Measurements from ENCODE around the gene GGCT.
"Not testable (repeated sequence)": the region's sequence is repeated elsewhere in the genome, so short reads cannot be mapped to it uniquely, and the experiment has no call there.

GGCT gene

GRCh38 chr7:30515761-30516160, 11.1 kb upstream of the GGCT start:
- DNase-seq (ENCODE audit: low spot score), result no peak

GRCh38 chr7:30514776-30515175, 10.1 kb upstream of the GGCT start:
- DNase-seq (ENCODE audit: low spot score), result no peak

- DNase-seq (ENCODE audit: low spot score), result no peak
These were observed 9.5 kb upstream of the GGCT start for GRCh38 chr7:30514177-30514576.

- no peak for DNase-seq (ENCODE audit: low spot score)
These were observed 9.1 kb upstream of the GGCT start for GRCh38 chr7:30513762-30514161.

- no peak for DNase-seq (ENCODE audit: low spot score)
These were observed 7.5 kb upstream of the GGCT start for GRCh38 chr7:30511973-30512662.

GRCh38 chr7:30511494-30511893, 6.9 kb upstream of the GGCT start:
- DNase-seq (ENCODE audit: low spot score), result no peak

GRCh38 chr7:30510124-30511075, 5.8 kb upstream of the GGCT start:
- DNase-seq (ENCODE audit: low spot score), result peak; percentile 36

- DNase-seq (ENCODE audit: low spot score), result not testable (repeated sequence)
These were observed 4.7 kb upstream of the GGCT start for GRCh38 chr7:30509171-30509857.

GRCh38 chr7:30507346-30507900, 2.8 kb upstream of the GGCT start:
- not testable (repeated sequence) for DNase-seq (ENCODE audit: low spot score)

- no peak for DNase-seq (ENCODE audit: low spot score)
These were observed 607 bp upstream of the GGCT start for GRCh38 chr7:30505174-30505697.

GRCh38 chr7:30503274-30504212, 1.1 kb downstream of the GGCT start:
- no peak for DNase-seq (ENCODE audit: low spot score)

- no peak for DNase-seq (ENCODE audit: low spot score)
These were observed 2.0 kb downstream of the GGCT start for GRCh38 chr7:30502470-30503251.

GRCh38 chr7:30501264-30501663, 3.4 kb downstream of the GGCT start:
- DNase-seq (ENCODE audit: low spot score), result no peak

- no peak for DNase-seq (ENCODE audit: low spot score)
These were observed 11.4 kb downstream of the GGCT start for GRCh38 chr7:30493228-30493627.

- DNase-seq (ENCODE audit: low spot score), result no peak
These were observed 13.2 kb downstream of the GGCT start for GRCh38 chr7:30491417-30491816.

GRCh38 chr7:30487371-30487770, 17.3 kb downstream of the GGCT start:
- DNase-seq (ENCODE audit: low spot score), result no peak

GRCh38 chr7:30485667-30486066, 19.0 kb downstream of the GGCT start:
- DNase-seq (ENCODE audit: low spot score), result no peak

- not testable (repeated sequence) for DNase-seq (ENCODE audit: low spot score)
These were observed 23.2 kb downstream of the GGCT start for GRCh38 chr7:30481416-30481815.

GRCh38 chr7:30479202-30480120, 25.2 kb downstream of the GGCT start:
- peak; percentile 28 for DNase-seq (ENCODE audit: low spot score)

All from hematopoietic multipotent progenitor cell treated with erythropoietin and hydrocortisone succinate and interleukin-3 and kit ligand, for 17 days (in vitro differentiated cells).